GM23338 (cell line): ENCODE measurements around the gene RABGAP1L. TPM values are rescaled to one million over a fixed set of nuclear protein-coding genes. Genes with fewer than 3 reads are reported as not detected.

Experiments used
- ATAC-seq: fragments of 200-7000 bp; cut with Tn5 transposase; 3 replicates; pipeline ENCODE4 v1.9.1; 2020
- DNase-seq: peaks from one replicate; pipeline ENCODE4 v3.0.0-alpha.2; 2015; ENCODE audit warnings: low spot score
- H2AFZ ChIP-seq: fragments of 200-600 bp; sonication (generic); 2 replicates; pipeline ENCODE4 v1.8.0; 2016; ENCODE audit warnings: antibody characterized with exemption, mild to moderate bottlenecking, moderate library complexity
- H3F3A ChIP-seq: fragments of 200-600 bp; sonication (generic); replicated peaks from 2 replicates; pipeline ENCODE4 v1.8.0; 2017; ENCODE audit warnings: antibody characterized with exemption, mixed run types, low read depth
- H3K27ac ChIP-seq: fragments of 200-600 bp; sonication (generic); 2 replicates; pipeline ENCODE4 v1.6.1; 2016; ENCODE audit warnings: low read depth
- H3K27me3 ChIP-seq: fragments of 200-600 bp; sonication (generic); 2 replicates; pipeline ENCODE4 v1.8.0; 2016; ENCODE audit warnings: mild to moderate bottlenecking, mixed run types, moderate library complexity; ENCODE audit not compliant: insufficient read depth
- H3K36me3 ChIP-seq: fragments of 200-600 bp; sonication (generic); 2 replicates; pipeline ENCODE4 v1.8.0; 2016; ENCODE audit warnings: mild to moderate bottlenecking; ENCODE audit not compliant: insufficient read depth
- H3K4me1 ChIP-seq: fragments of 200-600 bp; sonication (generic); 2 replicates; pipeline ENCODE4 v1.8.0; 2016; ENCODE audit warnings: mild to moderate bottlenecking, moderate library complexity; ENCODE audit not compliant: insufficient read depth
- H3K4me2 ChIP-seq: fragments of 200-600 bp; sonication (generic); 2 replicates; pipeline ENCODE4 v1.7.1; 2017; ENCODE audit warnings: mixed run types
- H3K4me3 ChIP-seq: fragments of 200-600 bp; sonication (generic); 2 replicates; pipeline ENCODE4 v1.6.1; 2016; ENCODE audit warnings: mixed run types
- H3K79me2 ChIP-seq: fragments of 200-600 bp; sonication (generic); replicated peaks from 2 replicates; pipeline ENCODE4 v1.8.0; 2017; ENCODE audit warnings: mild to moderate bottlenecking; ENCODE audit not compliant: insufficient read depth
- H3K9me2 ChIP-seq: fragments of 200-600 bp; sonication (generic); 2 replicates; pipeline ENCODE4 v1.8.0; 2017; ENCODE audit not compliant: insufficient read depth
- H4K20me1 ChIP-seq: fragments of 200-600 bp; sonication (generic); replicated peaks from 2 replicates; pipeline ENCODE4 v1.8.0; 2017; ENCODE audit warnings: mild to moderate bottlenecking; ENCODE audit not compliant: insufficient read depth
- H3K27ac Mint-ChIP-seq: 2 replicates; pipeline ENCODE4 v1.8.0; 2020; ENCODE audit warnings: inconsistent platforms, mild to moderate bottlenecking, moderate library complexity, mixed read lengths
- H3K27me3 Mint-ChIP-seq: 3 replicates; pipeline ENCODE4 v1.8.0; 2022; ENCODE audit warnings: low read depth, mild to moderate bottlenecking, moderate library complexity, mixed read lengths, inconsistent platforms; ENCODE audit not compliant: insufficient read depth, poor library complexity
- H3K36me3 Mint-ChIP-seq: 3 replicates; pipeline ENCODE4 v1.8.0; 2021; ENCODE audit warnings: low read depth, mild to moderate bottlenecking, inconsistent platforms, moderate library complexity, mixed read lengths
- H3K4me1 Mint-ChIP-seq: 3 replicates; pipeline ENCODE4 v1.8.0; 2020; ENCODE audit warnings: mild to moderate bottlenecking, inconsistent platforms, mixed read lengths
- H3K4me3 Mint-ChIP-seq: 3 replicates; pipeline ENCODE4 v1.8.0; 2021; ENCODE audit warnings: moderate library complexity, mild to moderate bottlenecking, inconsistent platforms, mixed read lengths
- H3K9me3 Mint-ChIP-seq: 3 replicates; pipeline ENCODE4 v1.8.0; 2020; ENCODE audit warnings: moderate library complexity, mild to moderate bottlenecking, inconsistent platforms, mixed read lengths
- CREB1 ChIP-seq: fragments of 250-450 bp; sonication (Bioruptor Pico); IDR thresholded peaks from 2 replicates; pipeline ENCODE4 v1.5.0; 2020; ENCODE audit warnings: low read depth, mild to moderate bottlenecking, moderate library complexity
- CTCF ChIP-seq, 2 experiments: fragments of 200-600 bp in 1 of 2; sonication (generic) in 1 of 2; conservative IDR thresholded peaks; 2 replicates each; pipeline versions ENCODE4 v1.5.1 to v1.6.1; 2016 to 2017; ENCODE audit warnings: antibody characterized with exemption in 2 of 2, low read depth in 2 of 2, mild to moderate bottlenecking in 2 of 2, moderate library complexity in 1 of 2
- EZH2phosphoT487 ChIP-seq: fragments of 200-600 bp; sonication (generic); IDR thresholded peaks from one replicate; pipeline ENCODE4 v1.8.1; 2018; ENCODE audit warnings: antibody characterized with exemption; ENCODE audit not compliant: unreplicated experiment
- JUNB ChIP-seq: IDR thresholded peaks from one replicate; pipeline ENCODE4 v1.6.1; 2016; ENCODE audit warnings: antibody characterized with exemption; ENCODE audit not compliant: unreplicated experiment
- POLR2AphosphoS5 ChIP-seq: IDR thresholded peaks from 2 replicates; pipeline ENCODE4 v1.6.1; 2016; ENCODE audit warnings: antibody characterized with exemption, low read depth
- STAT1 ChIP-seq: IDR thresholded peaks from one replicate; pipeline ENCODE4 v1.6.1; 2016; ENCODE audit warnings: antibody characterized with exemption; ENCODE audit not compliant: unreplicated experiment
- ZNF114 ChIP-seq: fragments of 250-450 bp; sonication (Bioruptor Pico); IDR thresholded peaks from 2 replicates; pipeline ENCODE4 v1.5.0; 2020; ENCODE audit warnings: mild to moderate bottlenecking, moderate library complexity
- ZNF331 ChIP-seq: fragments of 250-450 bp; sonication (Bioruptor Pico); IDR thresholded peaks from 2 replicates; pipeline ENCODE4 v1.5.0; 2020; ENCODE audit warnings: low read depth, mild to moderate bottlenecking, moderate library complexity
- polyA plus RNA-seq: library from polyadenylated mRNA; unstranded; fragments of >200 nt; fragmentation: Nextera tagmentation; extraction: Ambion mirVana; gene quantifications from 2 replicates; pipeline ENCODE4 v1.2.1, GENCODE V29; 2016
- total RNA-seq: library from RNA; depleted of rRNA; stranded (reverse); fragments of >200 nt; shearing (Covaris generic); gene quantifications from 2 replicates; pipeline ENCODE4 v1.2.3, GENCODE V29; 2014
- TF ChIP-seq, protein P1 (sequence below): fragments of 250-450 bp; sonication (Bioruptor Pico); IDR thresholded peaks from 2 replicates; pipeline ENCODE4 v1.5.0; 2020; ENCODE audit warnings: mild to moderate bottlenecking, moderate library complexity
- TF ChIP-seq, protein P2 (sequence below): IDR thresholded peaks from 2 replicates; pipeline ENCODE4 v1.6.1; 2016; ENCODE audit warnings: antibody characterized with exemption

Gene RABGAP1L
- total and polyA plus RNA-seq, 2 experiments from 2014 or later, result 83.2 to 136 TPM

- no peaks in the 10 kb centered on the region for H3K4me1 Mint-ChIP-seq
Observed at GRCh38 chr1:174284052-174284451, 124.7 kb downstream of the RABGAP1L start.

More at GRCh38 chr1:174284052-174284451, 124.7 kb downstream of the RABGAP1L start:
- DNase-seq, result no peak
- no peak overlapping the region for H3K27ac Mint-ChIP-seq
- H3K36me3 Mint-ChIP-seq, result peaks cover 19% of the 10 kb centered on the region
- H3K27me3 Mint-ChIP-seq, result no peaks in the 10 kb centered on the region
- Histone ChIP-seq H3K36me3 (no peaks in the 10 kb centered on the region), H4K20me1 (no peaks in the 10 kb centered on the region), H3K4me1 (no peaks in the 10 kb centered on the region), H3K4me2 (no peak overlapping the region), H3K4me3 (no peak overlapping the region), H2AFZ (no peak overlapping the region), H3K27me3 (no peaks in the 10 kb centered on the region), H3F3A (no peaks in the 10 kb centered on the region), H3K27ac (no peak overlapping the region), H3K9me2 (no peaks in the 10 kb centered on the region; the same call in 1 of the 2 replicates), H3K79me2 (no peaks in the 10 kb centered on the region)
- TF ChIP-seq ZNF114 (no peak), STAT1 (no peak), EZH2phosphoT487 (no peak), POLR2AphosphoS5 (no peak), ZNF331 (CRISPR knock-in tag) (no peak), CTCF (conservative IDR thresholded peaks at IDR 0.05; ENCODE audit: low read depth in 2 of 2) (no peak), CREB1 (CRISPR knock-in tag) (no peak), JUNB (no peak)
- TF ChIP-seq, protein P1, sequence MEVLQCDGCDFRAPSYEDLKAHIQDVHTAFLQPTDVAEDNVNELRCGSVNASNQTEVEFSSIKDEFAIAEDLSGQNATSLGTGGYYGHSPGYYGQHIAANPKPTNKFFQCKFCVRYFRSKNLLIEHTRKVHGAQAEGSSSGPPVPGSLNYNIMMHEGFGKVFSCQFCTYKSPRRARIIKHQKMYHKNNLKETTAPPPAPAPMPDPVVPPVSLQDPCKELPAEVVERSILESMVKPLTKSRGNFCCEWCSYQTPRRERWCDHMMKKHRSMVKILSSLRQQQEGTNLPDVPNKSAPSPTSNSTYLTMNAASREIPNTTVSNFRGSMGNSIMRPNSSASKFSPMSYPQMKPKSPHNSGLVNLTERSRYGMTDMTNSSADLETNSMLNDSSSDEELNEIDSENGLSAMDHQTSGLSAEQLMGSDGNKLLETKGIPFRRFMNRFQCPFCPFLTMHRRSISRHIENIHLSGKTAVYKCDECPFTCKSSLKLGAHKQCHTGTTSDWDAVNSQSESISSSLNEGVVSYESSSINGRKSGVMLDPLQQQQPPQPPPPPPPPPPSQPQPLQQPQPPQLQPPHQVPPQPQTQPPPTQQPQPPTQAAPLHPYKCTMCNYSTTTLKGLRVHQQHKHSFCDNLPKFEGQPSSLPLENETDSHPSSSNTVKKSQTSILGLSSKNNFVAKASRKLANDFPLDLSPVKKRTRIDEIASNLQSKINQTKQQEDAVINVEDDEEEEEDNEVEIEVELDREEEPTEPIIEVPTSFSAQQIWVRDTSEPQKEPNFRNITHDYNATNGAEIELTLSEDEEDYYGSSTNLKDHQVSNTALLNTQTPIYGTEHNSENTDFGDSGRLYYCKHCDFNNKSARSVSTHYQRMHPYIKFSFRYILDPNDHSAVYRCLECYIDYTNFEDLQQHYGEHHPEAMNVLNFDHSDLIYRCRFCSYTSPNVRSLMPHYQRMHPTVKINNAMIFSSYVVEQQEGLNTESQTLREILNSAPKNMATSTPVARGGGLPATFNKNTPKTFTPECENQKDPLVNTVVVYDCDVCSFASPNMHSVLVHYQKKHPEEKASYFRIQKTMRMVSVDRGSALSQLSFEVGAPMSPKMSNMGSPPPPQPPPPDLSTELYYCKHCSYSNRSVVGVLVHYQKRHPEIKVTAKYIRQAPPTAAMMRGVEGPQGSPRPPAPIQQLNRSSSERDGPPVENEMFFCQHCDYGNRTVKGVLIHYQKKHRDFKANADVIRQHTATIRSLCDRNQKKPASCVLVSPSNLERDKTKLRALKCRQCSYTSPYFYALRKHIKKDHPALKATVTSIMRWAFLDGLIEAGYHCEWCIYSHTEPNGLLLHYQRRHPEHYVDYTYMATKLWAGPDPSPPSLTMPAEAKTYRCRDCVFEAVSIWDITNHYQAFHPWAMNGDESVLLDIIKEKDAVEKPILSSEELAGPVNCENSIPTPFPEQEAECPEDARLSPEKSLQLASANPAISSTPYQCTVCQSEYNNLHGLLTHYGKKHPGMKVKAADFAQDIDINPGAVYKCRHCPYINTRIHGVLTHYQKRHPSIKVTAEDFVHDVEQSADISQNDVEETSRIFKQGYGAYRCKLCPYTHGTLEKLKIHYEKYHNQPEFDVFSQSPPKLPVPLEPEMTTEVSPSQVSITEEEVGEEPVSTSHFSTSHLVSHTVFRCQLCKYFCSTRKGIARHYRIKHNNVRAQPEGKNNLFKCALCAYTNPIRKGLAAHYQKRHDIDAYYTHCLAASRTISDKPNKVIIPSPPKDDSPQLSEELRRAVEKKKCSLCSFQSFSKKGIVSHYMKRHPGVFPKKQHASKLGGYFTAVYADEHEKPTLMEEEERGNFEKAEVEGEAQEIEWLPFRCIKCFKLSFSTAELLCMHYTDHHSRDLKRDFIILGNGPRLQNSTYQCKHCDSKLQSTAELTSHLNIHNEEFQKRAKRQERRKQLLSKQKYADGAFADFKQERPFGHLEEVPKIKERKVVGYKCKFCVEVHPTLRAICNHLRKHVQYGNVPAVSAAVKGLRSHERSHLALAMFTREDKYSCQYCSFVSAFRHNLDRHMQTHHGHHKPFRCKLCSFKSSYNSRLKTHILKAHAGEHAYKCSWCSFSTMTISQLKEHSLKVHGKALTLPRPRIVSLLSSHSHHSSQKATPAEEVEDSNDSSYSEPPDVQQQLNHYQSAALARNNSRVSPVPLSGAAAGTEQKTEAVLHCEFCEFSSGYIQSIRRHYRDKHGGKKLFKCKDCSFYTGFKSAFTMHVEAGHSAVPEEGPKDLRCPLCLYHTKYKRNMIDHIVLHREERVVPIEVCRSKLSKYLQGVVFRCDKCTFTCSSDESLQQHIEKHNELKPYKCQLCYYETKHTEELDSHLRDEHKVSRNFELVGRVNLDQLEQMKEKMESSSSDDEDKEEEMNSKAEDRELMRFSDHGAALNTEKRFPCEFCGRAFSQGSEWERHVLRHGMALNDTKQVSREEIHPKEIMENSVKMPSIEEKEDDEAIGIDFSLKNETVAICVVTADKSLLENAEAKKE, result no peak
- TF ChIP-seq, protein P2, sequence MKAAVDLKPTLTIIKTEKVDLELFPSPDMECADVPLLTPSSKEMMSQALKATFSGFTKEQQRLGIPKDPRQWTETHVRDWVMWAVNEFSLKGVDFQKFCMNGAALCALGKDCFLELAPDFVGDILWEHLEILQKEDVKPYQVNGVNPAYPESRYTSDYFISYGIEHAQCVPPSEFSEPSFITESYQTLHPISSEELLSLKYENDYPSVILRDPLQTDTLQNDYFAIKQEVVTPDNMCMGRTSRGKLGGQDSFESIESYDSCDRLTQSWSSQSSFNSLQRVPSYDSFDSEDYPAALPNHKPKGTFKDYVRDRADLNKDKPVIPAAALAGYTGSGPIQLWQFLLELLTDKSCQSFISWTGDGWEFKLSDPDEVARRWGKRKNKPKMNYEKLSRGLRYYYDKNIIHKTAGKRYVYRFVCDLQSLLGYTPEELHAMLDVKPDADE, result no peak
- no peak for ATAC-seq
- no peak overlapping the region for H3K4me3 Mint-ChIP-seq
- no peaks in the 10 kb centered on the region; the same call in 2 of the 3 replicates for H3K9me3 Mint-ChIP-seq
